ENCODE measurements around the gene GSDME.

- TF ChIP-seq ZNF274 (IDR thresholded peaks at IDR 0.05; ENCODE audit: low read depth, low read length) (no peak), YY1 (IDR thresholded peaks at IDR 0.05; ENCODE audit: insufficient read depth, insufficient read length) (no peak), SUZ12 (IDR thresholded peaks at IDR 0.05; ENCODE audit: extremely low read depth, insufficient read depth, insufficient read length) (no peak)
Observed at GRCh38 chr7:24703296-24703695, 54.0 kb downstream of the GSDME start.
